ENCODE data around the gene PARP9.

GRCh38 chr3:122576174-122576940 lies 12.3 kb upstream of the PARP9 start:
- no peak for TF ChIP-seq YY1 (IDR thresholded peaks at IDR 0.05; ENCODE audit: insufficient read depth, insufficient read length)
- no peak for TF ChIP-seq ZNF274 (IDR thresholded peaks at IDR 0.05; ENCODE audit: low read depth, low read length)

All from NT2/D1 (cell line).